ENCODE results near the gene PI16.
A peak's percentile ranks its signal among the peaks of the same experiment; 100 is the strongest.
"Not testable (repeated sequence)": the region's sequence is repeated elsewhere in the genome, so short reads cannot be mapped to it uniquely, and the experiment has no call there.

The PI16 gene

GRCh38 chr6:36977470-36977941 is 23.0 kb downstream of the PI16 start:
- no peak for DNase-seq

GRCh38 chr6:36978421-36979346 is 24.1 kb downstream of the PI16 start:
- no peak for DNase-seq

- DNase-seq = no peak
These were observed 24.8 kb downstream of the PI16 start for GRCh38 chr6:36979347-36979742.

- no peak for DNase-seq
These were observed 25.6 kb downstream of the PI16 start for GRCh38 chr6:36980129-36980528.

- DNase-seq = no peak
These were observed 26.5 kb downstream of the PI16 start for GRCh38 chr6:36980876-36981619.

- no peak for DNase-seq
These were observed 29.0 kb downstream of the PI16 start for GRCh38 chr6:36983538-36983937.

- DNase-seq = no peak
These were observed 30.3 kb downstream of the PI16 start for GRCh38 chr6:36984581-36985416.

GRCh38 chr6:36985417-36985807 is 30.9 kb downstream of the PI16 start:
- DNase-seq = no peak

GRCh38 chr6:36985808-36986703 is 31.5 kb downstream of the PI16 start, which contains the start of gene MTCH1:
Gene MTCH1 (minus strand): TSS chr6:36986196. CDS start chr6:36986173, 23 bp downstream.
- DNase-seq = peak; percentile 47

- no peak for DNase-seq
These were observed 32.1 kb downstream of the PI16 start for GRCh38 chr6:36986704-36987047.

- no peak for DNase-seq
These were observed 34.7 kb downstream of the PI16 start for GRCh38 chr6:36989264-36989663.

GRCh38 chr6:36990401-36990800 is 35.9 kb downstream of the PI16 start:
- not testable (repeated sequence) for DNase-seq

GRCh38 chr6:36997811-36998722 is 43.5 kb downstream of the PI16 start:
- DNase-seq = no peak

- no peak for DNase-seq
These were observed 44.1 kb downstream of the PI16 start for GRCh38 chr6:36998723-36999038.

GRCh38 chr6:36999061-36999750 is 44.7 kb downstream of the PI16 start:
- no peak for DNase-seq

GRCh38 chr6:36999751-37000125 is 45.2 kb downstream of the PI16 start:
- no peak for DNase-seq

- no peak for DNase-seq
These were observed 49.8 kb downstream of the PI16 start for GRCh38 chr6:37004044-37004980.

GRCh38 chr6:37005061-37005810 is 50.7 kb downstream of the PI16 start, which contains the start of gene FGD2:
Gene FGD2 (plus strand): TSS chr6:37005655. CDS start chr6:37005818, 163 bp downstream.
- no peak for DNase-seq

Measured in DMS153 (cell line).